GM23338 (cell line): ENCODE data around the gene AXIN1.

Experiments used
- CREB1 ChIP-seq: fragments of 250-450 bp; sonication (Bioruptor Pico); IDR thresholded peaks from 2 replicates; pipeline ENCODE4 v1.5.0; 2020; ENCODE audit warnings: low read depth, mild to moderate bottlenecking, moderate library complexity
- ETS1 ChIP-seq: IDR thresholded peaks from 2 replicates; pipeline ENCODE4 v1.6.1; 2016; ENCODE audit warnings: antibody characterized with exemption
- EZH2 ChIP-seq: fragments of 200-600 bp; sonication (generic); IDR thresholded peaks from one replicate; pipeline ENCODE4 v1.8.0; 2017; ENCODE audit warnings: antibody characterized with exemption, mild to moderate bottlenecking, low read depth; ENCODE audit not compliant: unreplicated experiment
- EZH2phosphoT487 ChIP-seq: fragments of 200-600 bp; sonication (generic); IDR thresholded peaks from one replicate; pipeline ENCODE4 v1.8.1; 2018; ENCODE audit warnings: antibody characterized with exemption; ENCODE audit not compliant: unreplicated experiment
- NANOG ChIP-seq: IDR thresholded peaks from 2 replicates; pipeline ENCODE4 v1.6.1; 2016; ENCODE audit warnings: antibody characterized with exemption, borderline replicate concordance
- POLR2AphosphoS5 ChIP-seq: IDR thresholded peaks from 2 replicates; pipeline ENCODE4 v1.6.1; 2016; ENCODE audit warnings: antibody characterized with exemption, low read depth
- REST ChIP-seq: IDR thresholded peaks from one replicate; pipeline ENCODE4 v1.6.1; 2018; ENCODE audit warnings: antibody characterized with exemption; ENCODE audit not compliant: unreplicated experiment
- ZNF114 ChIP-seq: fragments of 250-450 bp; sonication (Bioruptor Pico); IDR thresholded peaks from 2 replicates; pipeline ENCODE4 v1.5.0; 2020; ENCODE audit warnings: mild to moderate bottlenecking, moderate library complexity
- ZNF331 ChIP-seq: fragments of 250-450 bp; sonication (Bioruptor Pico); IDR thresholded peaks from 2 replicates; pipeline ENCODE4 v1.5.0; 2020; ENCODE audit warnings: low read depth, mild to moderate bottlenecking, moderate library complexity
- ZNF462 ChIP-seq: fragments of 250-450 bp; sonication (Bioruptor Pico); IDR thresholded peaks from 2 replicates; pipeline ENCODE4 v1.5.0; 2020; ENCODE audit warnings: mild to moderate bottlenecking, moderate library complexity
- TF ChIP-seq, protein P1 (sequence below), 2 experiments: fragments of 200-600 bp in 1 of 2; sonication (generic) in 1 of 2; conservative IDR thresholded peaks; 2 replicates each; pipeline versions ENCODE4 v1.5.1 to v1.6.1; 2016 to 2017; ENCODE audit warnings: antibody characterized with exemption in 2 of 2, low read depth in 2 of 2, mild to moderate bottlenecking in 2 of 2, moderate library complexity in 1 of 2

DNA sequence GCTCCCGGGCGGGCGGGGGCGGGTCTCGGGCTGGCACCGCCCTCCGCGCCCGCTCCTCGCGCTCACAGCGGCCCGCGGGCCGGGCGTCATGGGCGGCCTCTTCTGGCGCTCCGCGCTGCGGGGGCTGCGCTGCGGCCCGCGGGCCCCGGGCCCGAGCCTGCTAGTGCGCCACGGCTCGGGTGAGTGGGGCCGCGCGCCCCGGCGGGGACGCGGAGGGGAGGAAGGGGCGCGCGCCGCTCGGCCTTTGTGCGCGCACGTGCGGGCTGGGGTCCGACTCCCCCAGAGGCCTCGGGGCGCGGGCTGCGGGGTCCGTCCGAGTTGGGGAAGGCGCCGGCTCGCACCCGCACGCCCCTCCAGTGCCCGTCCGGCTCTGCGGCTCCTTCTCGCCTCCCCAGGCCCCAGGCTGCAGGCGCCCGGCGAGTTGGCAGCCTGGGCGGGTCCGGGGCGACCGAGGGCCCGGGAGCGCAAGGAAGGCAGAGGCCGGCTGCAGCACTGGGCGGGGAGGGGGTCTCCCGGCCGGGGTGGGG lies 44.7 kb upstream of the AXIN1 start, which contains the start of gene NME4:
- TF ChIP-seq, protein P1, sequence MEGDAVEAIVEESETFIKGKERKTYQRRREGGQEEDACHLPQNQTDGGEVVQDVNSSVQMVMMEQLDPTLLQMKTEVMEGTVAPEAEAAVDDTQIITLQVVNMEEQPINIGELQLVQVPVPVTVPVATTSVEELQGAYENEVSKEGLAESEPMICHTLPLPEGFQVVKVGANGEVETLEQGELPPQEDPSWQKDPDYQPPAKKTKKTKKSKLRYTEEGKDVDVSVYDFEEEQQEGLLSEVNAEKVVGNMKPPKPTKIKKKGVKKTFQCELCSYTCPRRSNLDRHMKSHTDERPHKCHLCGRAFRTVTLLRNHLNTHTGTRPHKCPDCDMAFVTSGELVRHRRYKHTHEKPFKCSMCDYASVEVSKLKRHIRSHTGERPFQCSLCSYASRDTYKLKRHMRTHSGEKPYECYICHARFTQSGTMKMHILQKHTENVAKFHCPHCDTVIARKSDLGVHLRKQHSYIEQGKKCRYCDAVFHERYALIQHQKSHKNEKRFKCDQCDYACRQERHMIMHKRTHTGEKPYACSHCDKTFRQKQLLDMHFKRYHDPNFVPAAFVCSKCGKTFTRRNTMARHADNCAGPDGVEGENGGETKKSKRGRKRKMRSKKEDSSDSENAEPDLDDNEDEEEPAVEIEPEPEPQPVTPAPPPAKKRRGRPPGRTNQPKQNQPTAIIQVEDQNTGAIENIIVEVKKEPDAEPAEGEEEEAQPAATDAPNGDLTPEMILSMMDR (conservative IDR thresholded peaks at IDR 0.05; ENCODE audit: low read depth in 2 of 2), result no peak
- TF ChIP-seq POLR2AphosphoS5, result no peak
- no peak for TF ChIP-seq REST
- TF ChIP-seq CREB1 (CRISPR knock-in tag), result no peak
- no peak for TF ChIP-seq ETS1
- no peak for TF ChIP-seq EZH2phosphoT487
- TF ChIP-seq EZH2, result no peak
- no peak for TF ChIP-seq NANOG
- TF ChIP-seq ZNF114 (CRISPR knock-in tag), result no peak
- TF ChIP-seq ZNF331 (CRISPR knock-in tag), result no peak
- TF ChIP-seq ZNF462, result no peak
